ENCODE data around the gene ERMARD.

GRCh38 chr6:169714178-169714577, 37.2 kb upstream of the ERMARD start:
- TF ChIP-seq EZH2 (IDR thresholded peaks at IDR 0.05; ENCODE audit: insufficient read depth, poor library complexity, severe bottlenecking), result no peak
- TF ChIP-seq EZH2phosphoT487 (IDR thresholded peaks at IDR 0.05; ENCODE audit: insufficient read depth, low read depth), result no peak
